ENCODE results near the gene KIF6. TPM values are rescaled to one million over a fixed set of nuclear protein-coding genes. Genes with fewer than 3 reads are reported as not detected.
A peak's percentile ranks its signal among the peaks of the same experiment; 100 is the strongest.

The KIF6 gene
- total RNA-seq, 4 donors from 2014 or later: 0.47 to 2.3 (median 0.97) TPM

DNA sequence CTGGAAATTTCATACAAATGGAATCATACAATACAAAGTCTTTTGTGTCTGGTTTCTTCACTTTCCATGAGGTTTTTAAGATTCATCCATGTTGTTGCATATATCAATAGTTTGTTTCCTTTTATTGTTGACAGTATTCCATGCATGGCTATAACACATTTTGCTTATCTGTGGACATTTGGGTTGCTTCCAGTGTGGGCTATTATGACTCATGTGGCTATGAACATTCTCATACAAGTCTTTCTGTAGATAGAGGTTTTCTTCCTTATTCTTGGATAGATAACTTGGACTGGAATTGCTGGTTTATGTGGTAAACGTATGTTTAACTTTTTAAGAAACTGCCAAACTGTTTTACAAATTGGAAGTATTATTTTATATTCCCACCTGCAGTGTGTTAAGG, 30.0 kb upstream of the KIF6 start:
- WGBS, 2 donors (ENCODE audit: low coverage in 1 of 2): 62 to 91% methylated on average over 1 of the region's 1 CpG
- no peak for TF ChIP-seq POLR2AphosphoS5 (IDR thresholded peaks at IDR 0.05)
- TF ChIP-seq, protein P1, sequence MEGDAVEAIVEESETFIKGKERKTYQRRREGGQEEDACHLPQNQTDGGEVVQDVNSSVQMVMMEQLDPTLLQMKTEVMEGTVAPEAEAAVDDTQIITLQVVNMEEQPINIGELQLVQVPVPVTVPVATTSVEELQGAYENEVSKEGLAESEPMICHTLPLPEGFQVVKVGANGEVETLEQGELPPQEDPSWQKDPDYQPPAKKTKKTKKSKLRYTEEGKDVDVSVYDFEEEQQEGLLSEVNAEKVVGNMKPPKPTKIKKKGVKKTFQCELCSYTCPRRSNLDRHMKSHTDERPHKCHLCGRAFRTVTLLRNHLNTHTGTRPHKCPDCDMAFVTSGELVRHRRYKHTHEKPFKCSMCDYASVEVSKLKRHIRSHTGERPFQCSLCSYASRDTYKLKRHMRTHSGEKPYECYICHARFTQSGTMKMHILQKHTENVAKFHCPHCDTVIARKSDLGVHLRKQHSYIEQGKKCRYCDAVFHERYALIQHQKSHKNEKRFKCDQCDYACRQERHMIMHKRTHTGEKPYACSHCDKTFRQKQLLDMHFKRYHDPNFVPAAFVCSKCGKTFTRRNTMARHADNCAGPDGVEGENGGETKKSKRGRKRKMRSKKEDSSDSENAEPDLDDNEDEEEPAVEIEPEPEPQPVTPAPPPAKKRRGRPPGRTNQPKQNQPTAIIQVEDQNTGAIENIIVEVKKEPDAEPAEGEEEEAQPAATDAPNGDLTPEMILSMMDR (IDR thresholded peaks at IDR 0.05): no peak
- no peak for TF ChIP-seq POLR2A (IDR thresholded peaks at IDR 0.05)
- TF ChIP-seq EP300 (IDR thresholded peaks at IDR 0.05): no peak
- no peaks in the 10 kb centered on the region for H3K9me3 ChIP-seq
- no peak for ATAC-seq
- peaks cover 0 to 40% (median 7%) of the 10 kb centered on the region in 3 donors for H3K4me1 ChIP-seq
- H3K36me3 ChIP-seq: no peaks in the 10 kb centered on the region
- no peak overlapping the region for H3K4me3 ChIP-seq
- H3K27me3 ChIP-seq: no peaks in the 10 kb centered on the region
- H3K27ac ChIP-seq: no peak overlapping the region

DNA sequence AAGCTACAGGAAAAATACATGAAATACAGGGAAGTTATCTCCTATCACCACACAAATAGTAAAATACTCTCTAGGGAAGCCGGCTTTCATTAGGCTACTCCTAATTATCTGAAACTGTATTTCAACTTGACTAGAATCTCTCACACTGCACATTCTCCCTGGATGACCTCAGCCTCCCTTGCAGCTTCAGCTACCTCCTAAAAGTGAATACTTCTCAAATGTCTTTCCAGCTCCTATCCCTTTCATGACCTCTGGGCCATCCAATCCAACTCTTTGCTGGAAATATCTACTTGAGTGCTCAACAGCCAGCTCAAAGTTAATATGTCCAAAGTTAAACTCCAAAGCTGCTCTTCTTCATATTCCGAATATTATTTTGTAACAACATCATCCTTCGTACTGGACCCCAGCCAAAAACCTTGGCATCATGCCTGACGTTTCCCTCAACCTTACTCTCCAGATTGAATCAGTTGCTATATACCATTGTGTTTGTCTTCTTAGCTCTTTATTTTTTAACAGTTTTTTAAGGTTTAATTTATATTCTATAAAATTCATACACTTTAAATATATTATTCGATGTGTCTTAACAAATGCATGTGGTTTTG, 29.4 kb upstream of the KIF6 start:
- Histone ChIP-seq H3K27me3 (no peaks in the 10 kb centered on the region), H3K36me3 (no peaks in the 10 kb centered on the region), H3K9me3 (no peaks in the 10 kb centered on the region), H3K4me1 (peaks cover 0 to 33% (median 4%) of the 10 kb centered on the region in 3 donors), H3K4me3 (no peak overlapping the region), H3K27ac (peak overlapping the region in 3 of 4 donors; percentile 40 to 56 (median 45))
- 45 to 47% methylated on average over 5 of the region's 5 CpGs for WGBS, 2 donors (ENCODE audit: low coverage in 1 of 2)
- ATAC-seq: no peak
- TF ChIP-seq, protein P1 (IDR thresholded peaks at IDR 0.05): no peak
- no peak for TF ChIP-seq EP300 (IDR thresholded peaks at IDR 0.05)
- no peak for TF ChIP-seq POLR2AphosphoS5 (IDR thresholded peaks at IDR 0.05)
- no peak for TF ChIP-seq POLR2A (IDR thresholded peaks at IDR 0.05)

DNA sequence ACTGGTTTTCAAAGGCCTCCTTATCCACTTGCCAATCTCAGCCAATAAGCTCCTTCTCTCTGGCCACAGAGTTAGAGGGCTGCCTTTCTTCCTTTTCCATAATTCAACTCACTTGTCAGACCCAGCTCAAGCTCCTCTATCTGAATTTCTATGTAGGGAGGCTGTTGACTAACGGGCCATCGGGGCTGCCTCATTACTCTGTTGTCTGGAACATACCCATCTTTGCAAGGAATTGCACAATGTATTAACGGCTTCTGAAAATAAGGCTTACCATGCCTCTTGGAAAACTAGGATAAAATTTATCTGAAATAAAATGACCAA, 28.5 kb upstream of the KIF6 start:
- 7 to 40% methylated on average over 1 to 3 of the region's 3 CpGs for WGBS, 2 donors (ENCODE audit: low coverage in 1 of 2)
- Histone ChIP-seq H3K27ac (peak overlapping the region in 3 of 4 donors; percentile 43 to 56 (median 45)), H3K36me3 (no peaks in the 10 kb centered on the region), H3K4me1 (peaks cover 0 to 25% (median 4%) of the 10 kb centered on the region in 3 donors), H3K9me3 (no peaks in the 10 kb centered on the region), H3K4me3 (no peak overlapping the region), H3K27me3 (no peaks in the 10 kb centered on the region)
- peak; percentile 84 for ATAC-seq
- TF ChIP-seq POLR2AphosphoS5 (IDR thresholded peaks at IDR 0.05) (peak; percentile 78), EP300 (IDR thresholded peaks at IDR 0.05) (no peak), POLR2A (IDR thresholded peaks at IDR 0.05) (no peak)
- TF ChIP-seq, protein P1 (IDR thresholded peaks at IDR 0.05): no peak

DNA sequence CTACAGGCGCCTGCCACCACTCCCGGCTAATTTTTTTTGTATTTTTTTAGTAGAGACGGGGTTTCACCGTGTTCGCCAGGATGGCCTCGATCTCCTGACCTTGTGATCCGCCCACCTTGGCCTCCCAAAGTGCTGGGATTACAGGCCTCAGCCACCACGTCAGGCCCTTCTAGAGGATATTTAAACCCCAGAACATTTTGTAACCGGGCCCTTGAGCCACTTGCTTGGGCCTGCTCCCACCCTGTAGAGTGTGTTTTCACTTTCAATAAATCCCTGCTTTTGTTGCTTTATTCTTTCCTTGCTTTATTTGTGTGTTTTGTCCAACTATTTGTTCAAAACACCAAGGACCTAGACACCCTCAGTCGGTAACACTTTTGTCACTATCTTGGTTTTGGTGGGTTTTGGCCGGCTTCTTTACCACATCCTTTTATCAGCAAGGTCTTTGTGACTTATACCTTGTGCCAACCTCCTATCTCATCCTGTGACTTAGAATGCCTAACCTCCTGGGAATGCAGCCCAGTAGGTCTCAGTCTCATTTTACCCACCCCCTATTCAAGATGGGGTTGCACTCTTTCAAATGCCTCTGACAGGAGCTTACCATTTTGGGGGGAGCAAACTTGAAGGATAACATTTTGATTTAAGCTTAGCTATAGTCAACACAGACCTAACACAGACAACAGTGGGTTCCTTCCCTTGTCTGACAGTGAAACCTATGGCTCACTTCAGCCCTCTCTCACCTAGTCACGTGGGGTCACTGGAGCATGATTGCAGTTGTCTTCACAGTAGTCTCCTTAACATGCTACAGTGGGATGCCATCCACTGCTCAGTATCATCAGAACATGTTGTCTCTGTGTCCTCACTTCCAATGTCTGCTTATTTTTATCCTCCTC, 27.9 kb upstream of the KIF6 start:
- Histone ChIP-seq H3K27ac (peak overlapping the region in 3 of 4 donors; percentile 43 to 56 (median 45)), H3K36me3 (no peaks in the 10 kb centered on the region), H3K4me3 (no peak overlapping the region), H3K4me1 (peaks cover 0 to 25% (median 4%) of the 10 kb centered on the region in 3 donors), H3K27me3 (no peaks in the 10 kb centered on the region), H3K9me3 (no peaks in the 10 kb centered on the region)
- ATAC-seq: peak; percentile 50
- TF ChIP-seq EP300 (IDR thresholded peaks at IDR 0.05) (no peak), POLR2A (IDR thresholded peaks at IDR 0.05) (no peak), POLR2AphosphoS5 (IDR thresholded peaks at IDR 0.05) (no peak)
- TF ChIP-seq, protein P1 (IDR thresholded peaks at IDR 0.05): no peak
- 81 to 86% methylated on average over 3 to 12 of the region's 12 CpGs for WGBS, 2 donors (ENCODE audit: low coverage in 1 of 2)

All from gastroesophageal sphincter (tissue), 4 donors.